Germinal center (tissue), 1 donor: ENCODE measurements around the gene CPLANE1.
"Not testable (repeated sequence)": the region's sequence is repeated elsewhere in the genome, so short reads cannot be mapped to it uniquely, and the experiment has no call there.

Source experiments
- DNase-seq: peaks from one replicate; pipeline ENCODE4 v3.0.0; 2012; ENCODE audit warnings: mixed read lengths, low spot score

The CPLANE1 gene

DNA sequence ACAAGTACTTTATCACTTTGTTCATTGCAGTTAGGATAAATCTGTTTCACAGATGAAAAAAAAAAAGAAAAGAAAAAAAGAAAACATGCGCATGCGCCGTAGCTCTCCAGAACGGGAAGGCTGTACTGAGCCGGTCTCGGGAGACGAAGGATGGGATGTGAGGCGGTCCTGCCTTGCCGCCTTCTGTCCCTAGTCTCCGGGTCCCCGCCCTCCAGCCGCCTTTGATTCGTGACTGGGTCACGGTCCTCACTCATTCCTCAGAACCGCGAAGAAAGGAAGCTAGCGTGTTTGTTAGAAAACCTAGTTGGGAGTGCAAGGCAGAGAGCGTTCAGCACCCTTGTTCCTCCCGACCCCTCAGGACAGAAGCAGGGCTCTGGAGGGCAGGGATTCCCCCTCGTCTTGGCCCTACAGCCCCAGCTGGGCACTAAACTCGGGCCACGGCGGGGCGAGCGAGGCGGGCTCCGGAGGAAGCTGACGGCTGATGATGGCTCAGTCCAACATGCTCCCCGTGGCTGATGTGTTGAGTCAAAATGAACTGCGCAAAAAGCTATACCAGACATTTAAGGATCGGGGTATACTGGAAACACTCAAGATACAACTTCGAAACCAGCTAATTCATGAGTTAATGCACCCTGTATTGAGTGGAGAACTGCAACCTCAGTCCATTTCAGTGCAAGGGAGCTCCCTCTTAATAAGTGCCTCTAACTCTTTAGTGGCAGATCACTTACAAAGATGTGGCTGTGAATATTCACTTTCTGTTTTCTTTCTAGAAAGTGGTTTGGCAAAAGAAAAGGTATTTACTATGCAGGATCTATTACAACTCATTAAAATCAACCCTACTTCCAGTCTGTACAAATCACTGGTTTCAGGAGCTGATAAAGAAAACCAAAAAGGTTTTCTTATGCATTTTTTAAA is 40.0 kb downstream of the CPLANE1 start:
- peak; percentile 12 for DNase-seq

DNA sequence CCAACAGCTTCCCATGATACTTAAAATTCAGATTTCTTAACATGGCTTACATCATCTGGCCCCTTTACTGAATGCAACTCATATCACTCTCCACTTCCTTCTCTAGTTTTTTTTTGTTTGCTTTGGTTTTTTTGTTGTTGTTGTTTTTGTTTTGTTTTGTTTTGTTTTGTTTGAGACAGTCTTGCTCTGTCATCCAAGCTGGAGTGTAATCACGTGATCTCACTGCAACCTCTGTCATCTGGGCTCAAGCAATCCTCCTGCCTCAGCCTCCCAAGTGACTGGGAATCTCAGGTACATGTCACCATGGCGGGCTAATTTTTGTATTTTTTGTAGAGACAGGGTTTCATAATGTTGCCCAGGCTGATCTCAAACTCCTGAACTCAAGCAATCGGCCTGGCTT is 41.4 kb downstream of the CPLANE1 start:
- no peak for DNase-seq

DNA sequence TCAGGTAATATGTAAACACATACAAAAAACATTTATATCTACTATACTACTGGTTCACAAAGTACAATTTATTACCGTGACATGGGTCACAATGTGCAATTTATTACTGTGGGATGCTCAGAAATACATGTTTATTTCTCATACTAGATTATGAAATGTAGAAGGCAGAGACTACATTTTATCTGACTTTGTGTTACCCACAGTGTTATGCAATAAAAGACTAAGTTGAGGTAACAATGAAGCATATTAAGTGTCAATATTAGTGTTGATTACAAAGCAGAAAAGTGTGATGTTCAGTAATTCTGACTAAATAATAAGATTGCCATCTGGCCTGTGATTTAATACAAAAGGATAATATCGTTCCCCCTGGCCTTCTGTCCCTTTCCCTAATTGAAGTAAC is 42.4 kb downstream of the CPLANE1 start:
- no peak for DNase-seq

DNA sequence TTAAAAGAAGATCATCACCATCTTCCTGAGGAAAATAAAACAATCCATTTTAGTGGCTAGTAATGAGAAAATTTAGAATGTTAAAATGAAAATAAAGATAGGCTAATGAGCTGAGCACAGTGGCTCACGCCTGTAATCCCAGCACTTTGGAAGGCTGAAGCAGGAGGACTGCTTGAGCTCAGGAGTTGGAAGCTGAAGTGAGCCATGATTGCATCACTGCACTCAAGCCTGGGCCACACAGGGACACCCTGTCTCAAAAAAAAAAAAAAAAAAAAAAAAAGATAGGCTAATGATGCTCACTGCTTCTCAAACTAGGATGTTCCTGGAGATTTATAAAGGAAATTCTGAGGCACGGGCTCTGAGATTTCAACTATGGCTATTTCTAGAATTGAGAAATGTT is 50.3 kb downstream of the CPLANE1 start:
- no peak for DNase-seq

DNA sequence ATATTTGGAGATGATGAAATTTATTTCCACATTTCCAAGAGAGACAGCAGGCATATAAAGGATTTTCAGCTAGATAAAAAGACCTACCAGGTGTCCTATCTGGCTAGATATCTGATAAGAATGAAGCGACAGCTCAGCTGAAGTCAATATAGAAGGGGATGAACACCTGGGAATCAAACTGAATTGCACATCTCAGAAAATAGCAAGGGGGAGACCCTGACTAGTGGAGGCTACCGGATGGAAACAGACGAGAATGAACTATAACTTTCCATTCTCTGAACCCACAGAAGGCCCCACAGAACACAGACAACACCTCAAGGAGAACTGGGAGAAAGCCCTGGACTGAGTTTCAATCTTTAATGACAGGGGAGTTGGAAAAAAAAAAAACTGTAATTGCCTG is 51.1 kb downstream of the CPLANE1 start:
- DNase-seq = no peak

DNA sequence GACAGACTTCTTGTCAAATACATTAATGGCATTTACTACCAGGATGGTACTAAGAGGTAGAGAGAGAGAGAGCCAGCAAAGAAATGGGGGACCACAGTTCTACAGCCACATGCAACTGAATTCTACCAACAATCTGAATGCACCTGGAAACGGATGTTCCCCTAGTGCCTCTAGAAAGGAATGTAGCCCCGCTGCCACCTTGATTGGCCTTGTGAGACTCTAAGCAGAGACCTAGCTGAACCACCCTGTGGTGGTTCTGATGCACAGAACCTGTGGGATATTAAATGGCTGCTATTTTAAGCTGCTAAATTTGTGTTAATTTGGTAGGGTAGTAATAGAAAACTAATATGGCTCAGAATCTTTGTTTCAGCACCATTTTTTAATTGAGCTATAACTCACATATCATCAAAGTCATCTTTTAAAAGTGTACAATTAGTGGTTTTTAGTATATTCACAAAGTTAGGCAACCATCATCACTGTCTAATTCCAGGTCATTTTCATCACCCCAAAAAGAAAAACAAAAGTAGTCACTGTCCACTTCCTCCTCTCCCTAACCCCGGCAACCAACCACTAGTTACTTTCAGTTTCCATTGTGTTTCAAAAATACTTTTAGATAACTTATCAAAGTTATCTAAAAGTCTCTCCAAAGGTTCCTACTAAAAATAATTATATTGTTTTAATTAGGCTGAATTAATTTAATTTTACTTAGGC is 51.7 kb downstream of the CPLANE1 start:
- DNase-seq = peak; percentile 19

DNA sequence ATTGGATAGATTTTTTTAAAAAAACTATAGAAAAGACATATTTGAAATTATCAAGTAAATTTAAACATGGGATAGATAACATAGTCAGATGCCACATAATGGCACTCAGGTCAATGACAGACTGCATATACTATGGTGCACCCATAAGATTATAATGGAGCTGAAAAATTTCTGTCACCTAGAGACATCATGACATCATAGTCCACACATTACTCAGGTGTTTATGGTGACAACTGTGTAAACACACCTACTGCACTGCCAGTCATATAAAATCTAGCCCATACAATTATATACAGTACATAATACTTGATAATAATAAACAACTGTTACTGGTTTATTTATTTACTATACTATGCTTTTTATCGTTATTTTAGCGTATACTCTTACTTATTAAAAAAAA is 58.6 kb downstream of the CPLANE1 start:
- no peak for DNase-seq

DNA sequence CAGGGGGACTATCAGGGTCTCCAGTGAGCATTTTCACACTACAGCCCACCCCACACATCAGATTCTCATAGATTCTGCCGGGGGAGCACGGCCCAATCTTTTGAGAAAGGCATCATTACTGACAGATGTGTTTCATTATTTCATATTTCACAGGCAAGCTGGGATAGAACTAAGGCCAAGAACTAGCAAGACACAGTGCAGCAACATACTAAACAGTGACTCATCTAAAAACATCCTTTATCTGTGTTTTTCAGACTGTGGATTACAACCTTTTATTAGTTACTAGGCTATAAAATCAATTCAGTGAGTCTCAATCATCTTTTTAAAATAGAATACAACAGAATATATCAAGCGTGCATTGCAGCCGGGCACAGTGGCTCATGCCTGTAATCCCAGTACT is 59.8 kb downstream of the CPLANE1 start:
- no peak for DNase-seq

DNA sequence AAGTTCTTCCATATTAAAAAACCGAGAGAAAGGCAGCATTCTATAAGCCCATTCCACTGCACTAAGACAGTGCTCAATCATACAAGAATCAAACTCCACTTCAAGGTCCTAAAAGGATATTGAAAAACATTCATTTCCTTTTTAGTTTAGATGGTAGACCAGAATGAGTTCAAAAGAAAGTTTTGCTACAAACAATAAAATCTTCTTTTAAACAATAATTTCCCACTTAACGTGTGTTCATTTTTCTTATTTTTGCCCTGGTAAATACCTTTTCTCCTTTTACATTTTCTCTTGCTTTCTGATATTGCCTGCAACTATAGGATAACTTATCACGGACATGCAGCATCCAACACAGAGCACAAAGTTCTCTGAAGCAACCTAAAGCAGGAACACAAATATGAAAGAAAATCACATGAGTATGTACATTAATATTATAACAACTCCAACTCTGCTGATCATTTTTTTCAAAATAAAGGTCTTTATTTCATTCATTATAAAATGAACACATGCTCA is 61.7 kb downstream of the CPLANE1 start:
- no peak for DNase-seq

DNA sequence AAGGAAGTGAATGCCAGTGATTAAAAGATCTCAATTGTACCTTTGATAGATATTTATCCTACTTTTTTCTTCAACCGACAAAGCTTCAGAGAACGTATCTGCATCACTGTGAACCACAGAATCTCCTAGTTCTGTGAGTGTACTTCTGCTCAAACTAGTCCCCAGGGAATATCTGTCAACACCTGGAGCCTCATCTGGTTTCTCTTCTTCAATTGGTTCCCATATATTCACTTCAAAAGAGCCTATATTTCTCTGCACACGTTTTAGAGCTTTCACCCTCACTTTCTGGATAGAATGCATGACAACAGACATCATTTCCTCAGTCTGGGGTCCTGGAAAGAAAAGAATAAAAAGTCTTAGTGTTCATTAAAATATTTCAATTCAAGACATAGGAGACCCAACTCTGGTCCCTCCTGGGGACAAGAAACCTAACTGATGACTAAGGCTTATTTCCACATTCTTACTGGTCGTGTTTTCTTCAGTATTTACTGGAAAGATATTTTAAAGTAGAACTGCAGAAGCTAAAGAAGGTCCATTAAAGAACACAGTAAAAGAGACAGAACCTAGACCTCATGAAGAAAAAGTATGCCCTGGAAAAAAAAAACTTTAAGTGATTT is 64.3 kb downstream of the CPLANE1 start:
- DNase-seq = peak; percentile 79

DNA sequence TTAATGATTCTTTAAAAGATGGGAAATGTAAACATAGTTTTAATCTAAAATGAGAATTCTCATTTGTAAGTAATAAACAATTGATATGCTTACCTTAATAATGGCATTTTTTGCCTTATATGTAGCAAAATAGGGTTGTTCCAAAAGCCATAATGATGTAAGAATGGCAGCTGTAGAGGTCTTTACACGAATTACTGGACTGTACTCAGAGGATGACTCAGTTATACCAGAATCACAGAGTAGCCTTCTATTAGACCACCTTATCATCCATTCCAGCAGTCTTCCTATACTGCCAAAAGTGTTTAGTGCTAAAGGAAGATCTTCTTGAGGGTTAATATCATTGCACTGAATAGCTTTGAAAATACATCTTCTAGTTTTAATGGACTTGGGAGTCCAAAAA is 66.5 kb downstream of the CPLANE1 start:
- DNase-seq = no peak

DNA sequence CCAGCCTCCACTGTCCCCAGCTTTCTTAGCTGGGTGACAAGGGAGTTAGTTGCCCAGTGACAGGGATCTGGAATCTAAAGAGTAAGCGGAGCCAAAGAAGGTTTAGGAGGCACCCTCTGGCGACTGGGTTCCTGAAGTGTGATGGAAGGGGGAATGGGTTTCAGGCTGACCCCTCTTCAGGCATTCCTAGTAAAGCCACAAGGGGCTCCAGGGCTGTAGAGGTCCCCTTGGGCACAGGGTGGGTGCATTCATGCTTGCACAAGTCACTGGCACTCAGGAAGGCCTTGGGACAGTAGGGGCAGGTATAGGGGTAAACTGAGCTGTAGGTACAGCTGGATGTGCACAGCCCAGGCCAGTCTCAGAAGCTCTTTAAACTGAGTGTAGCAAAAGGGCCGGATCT is 74.2 kb downstream of the CPLANE1 start:
- no peak for DNase-seq

DNA sequence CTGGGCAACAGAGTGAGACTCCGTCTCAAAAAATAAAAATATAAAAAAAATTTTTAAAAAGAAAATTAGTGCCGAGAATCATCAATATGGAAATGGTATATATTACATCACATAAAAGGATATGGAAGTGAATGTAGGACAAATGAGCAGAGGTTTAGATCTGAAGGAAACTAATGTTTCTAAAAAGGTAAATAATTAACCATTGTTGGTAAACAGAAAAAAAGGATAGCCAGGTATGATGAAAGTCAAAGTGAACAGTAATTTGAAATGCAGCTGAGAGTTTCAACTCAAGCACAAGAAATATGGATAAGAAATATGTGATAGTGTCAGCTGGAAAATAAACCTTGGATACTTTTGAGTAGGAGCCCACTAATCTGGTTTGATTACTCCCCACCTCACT is 76.2 kb downstream of the CPLANE1 start:
- DNase-seq = no peak

DNA sequence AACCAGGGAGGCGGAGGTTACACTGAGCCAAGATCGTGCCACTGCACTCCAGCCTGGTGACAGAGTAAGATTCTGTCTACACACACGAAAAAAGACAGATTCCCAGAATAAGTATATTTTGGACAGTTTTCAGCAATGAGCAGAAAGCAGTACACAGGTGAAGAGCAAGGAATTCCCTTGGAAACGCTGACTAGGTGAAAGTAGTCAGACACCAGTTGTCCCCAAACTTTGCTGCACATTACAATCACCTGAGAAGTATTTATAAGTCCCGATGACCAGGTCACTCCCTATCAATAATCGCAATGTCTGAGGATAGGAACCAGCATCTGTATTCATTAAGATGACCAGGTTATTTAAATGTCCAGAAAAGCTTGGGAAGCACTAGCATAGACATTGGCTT is 78.3 kb downstream of the CPLANE1 start:
- no peak for DNase-seq

DNA sequence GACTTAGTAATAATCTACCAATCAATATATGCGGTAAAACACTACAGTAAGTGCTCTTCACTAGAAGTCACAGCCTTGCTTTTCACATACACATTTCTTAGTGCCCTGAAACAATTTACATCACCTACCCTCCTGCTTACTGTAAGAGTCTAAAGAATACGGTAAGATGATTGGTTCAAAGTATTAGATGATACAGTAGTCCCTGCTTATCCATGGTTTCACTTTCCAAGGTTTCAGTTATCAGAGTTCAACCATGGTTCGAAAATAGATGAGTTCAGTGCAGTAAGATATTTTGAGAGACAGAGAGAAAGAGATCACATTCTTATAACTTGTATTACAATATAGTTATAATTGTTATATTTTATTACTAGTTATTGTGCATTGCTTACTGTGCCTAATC is 83.0 kb downstream of the CPLANE1 start:
- no peak for DNase-seq

DNA sequence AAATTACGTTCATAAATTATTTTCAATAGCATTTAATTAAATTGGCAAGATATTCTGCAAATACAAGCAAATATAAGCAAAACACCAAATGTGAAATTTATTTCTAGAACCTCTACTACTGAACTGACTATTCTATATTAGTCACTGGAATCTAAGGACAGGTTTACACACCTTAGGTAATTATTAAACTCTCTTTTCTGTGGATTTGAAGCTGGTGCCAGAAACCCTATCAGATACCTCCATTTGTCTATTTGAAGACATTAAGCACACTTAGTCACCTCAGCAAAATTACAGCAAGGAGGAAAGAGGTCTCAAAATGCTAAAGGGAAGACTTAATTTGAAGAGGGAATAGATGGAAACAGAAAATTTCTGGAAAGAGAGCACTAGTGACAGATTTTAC is 83.4 kb downstream of the CPLANE1 start:
- no peak for DNase-seq

DNA sequence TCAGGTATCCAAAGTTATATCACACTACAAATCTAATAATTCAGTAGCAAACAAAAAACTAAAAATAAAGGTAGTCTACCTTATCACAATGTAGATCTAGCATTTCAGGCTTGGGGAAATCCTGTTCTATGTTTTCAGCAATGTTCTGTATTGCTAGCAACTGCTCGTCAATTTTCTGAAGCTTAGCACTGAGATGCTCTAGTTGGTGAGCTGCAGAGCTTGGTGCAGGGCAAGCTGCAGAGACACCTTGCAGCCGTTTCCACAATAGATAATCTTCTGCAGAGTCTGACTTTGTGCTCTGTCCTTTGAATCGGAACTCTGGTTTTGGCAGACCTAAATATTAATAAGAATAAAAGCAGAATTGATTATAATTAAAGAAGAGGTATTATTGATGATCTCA is 95.5 kb downstream of the CPLANE1 start:
- DNase-seq = no peak

DNA sequence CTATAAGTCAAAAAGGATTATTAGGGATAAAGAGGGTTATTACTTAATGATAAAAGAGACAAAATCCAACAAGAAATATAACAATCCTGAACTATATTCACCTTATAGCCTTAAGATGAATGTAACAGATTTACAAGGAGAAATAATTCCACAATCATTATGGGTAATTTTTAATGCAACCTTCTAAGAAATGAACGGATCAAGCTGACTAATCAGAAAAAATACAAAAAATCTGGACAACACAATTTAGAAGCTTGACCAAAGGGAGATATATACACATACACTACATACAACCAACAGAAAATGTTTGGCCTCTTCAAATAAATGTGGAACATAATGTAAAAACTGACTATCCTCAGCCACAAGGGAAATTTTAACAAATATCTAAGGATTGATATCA is 102.3 kb downstream of the CPLANE1 start:
- DNase-seq = no peak

DNA sequence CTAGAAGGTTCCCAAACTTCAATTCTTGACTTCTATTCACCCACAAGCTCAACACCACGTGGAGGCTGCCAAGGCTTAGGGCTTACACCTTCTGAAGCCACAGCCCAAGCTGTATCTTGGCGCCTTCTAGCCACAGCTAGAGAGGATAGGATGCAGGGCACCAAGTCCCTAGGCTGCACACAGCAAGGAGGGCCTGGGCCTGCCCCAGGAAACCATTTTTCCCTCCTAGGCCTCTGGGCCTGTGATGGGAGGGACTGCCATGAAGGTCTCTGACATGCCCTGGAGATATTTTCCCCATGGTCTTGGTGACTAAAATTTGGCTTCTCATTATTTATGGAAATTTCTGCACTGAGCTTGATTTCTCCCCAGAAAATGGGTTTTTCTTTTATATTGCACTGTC is 112.5 kb downstream of the CPLANE1 start:
- no peak for DNase-seq

DNA sequence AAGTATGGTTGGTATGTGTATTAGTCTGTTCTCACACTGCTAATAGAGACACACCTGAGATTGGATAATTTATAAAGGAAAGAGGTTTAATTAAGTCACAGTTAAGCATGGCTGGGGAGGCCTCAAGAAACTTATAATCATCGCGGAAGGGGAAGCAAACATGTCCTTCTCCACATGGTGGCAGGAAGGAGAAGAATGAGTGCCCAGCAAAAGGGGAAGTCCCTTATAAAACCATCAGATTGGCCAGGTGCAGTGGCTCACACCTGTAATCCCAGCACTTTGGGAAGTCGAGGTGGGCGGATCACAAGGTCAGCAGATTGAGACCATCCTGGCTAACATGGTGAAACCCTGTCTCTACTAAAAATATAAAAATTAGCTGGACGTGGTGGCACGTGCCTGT is 113.9 kb downstream of the CPLANE1 start:
- DNase-seq = not testable (repeated sequence)

DNA sequence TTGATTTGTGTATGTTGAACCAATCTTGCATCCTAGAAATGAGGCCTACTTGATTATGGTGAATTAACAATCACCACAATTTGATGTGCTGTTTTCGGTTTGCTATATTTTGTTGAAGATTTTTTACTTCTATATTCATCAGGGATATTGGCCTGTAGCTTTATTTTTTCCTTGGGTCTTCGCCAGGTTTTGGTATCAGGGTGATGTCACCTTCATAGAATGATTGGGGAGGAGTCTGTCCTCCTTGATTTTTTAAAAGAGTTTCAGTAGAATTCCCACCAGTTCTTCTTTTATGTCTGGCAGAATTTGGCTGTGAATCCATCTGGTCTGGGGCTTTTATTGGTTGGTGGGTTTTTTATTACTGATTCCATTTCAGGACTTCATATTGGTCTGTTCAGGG is 115.2 kb downstream of the CPLANE1 start:
- no peak for DNase-seq

DNA sequence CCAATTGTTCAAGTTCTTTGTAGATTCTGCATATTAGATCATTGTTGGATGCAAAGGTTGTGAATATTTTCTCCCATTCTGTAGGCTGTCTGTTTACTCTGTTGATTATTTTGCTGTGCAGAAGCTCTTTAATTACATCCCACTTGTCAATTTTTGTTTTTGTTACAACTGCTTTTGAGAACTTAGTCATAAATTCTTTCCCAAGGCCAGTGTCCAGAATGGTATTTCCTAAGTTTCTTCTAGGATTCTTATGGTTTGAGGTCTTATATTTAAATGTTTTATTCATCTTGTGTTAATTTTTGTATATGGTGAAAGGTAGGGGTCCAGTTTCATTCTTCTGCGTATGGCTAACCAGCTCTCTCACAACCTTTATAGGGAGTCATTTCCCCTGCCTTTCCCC is 116.5 kb downstream of the CPLANE1 start:
- no peak for DNase-seq

DNA sequence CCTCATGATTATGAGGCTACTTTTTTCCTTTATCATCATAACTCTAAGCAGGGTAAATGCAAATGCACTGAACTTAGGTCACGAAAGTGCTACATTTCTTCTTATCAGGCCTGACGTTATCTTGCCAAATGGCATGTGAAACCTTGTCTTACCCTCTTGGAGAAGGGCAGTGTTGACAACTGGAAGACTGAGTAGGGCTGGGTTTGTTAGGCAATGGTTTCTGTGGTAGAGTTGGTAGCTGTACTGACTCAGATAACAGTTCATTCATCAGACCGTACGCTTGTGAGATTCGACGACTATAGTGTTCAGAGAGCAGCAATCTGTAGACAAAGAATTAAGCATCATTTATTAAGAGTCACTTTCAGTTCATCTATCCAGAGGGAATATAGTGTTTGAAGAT is 127.7 kb downstream of the CPLANE1 start:
- DNase-seq = no peak
